ENCODE data around the gene CALML5. TPM values are rescaled to one million over a fixed set of nuclear protein-coding genes. Genes with fewer than 3 reads are reported as not detected.

CALML5 gene, protein sequence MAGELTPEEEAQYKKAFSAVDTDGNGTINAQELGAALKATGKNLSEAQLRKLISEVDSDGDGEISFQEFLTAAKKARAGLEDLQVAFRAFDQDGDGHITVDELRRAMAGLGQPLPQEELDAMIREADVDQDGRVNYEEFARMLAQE
- not detected in 2 replicates for total RNA-seq

DNA sequence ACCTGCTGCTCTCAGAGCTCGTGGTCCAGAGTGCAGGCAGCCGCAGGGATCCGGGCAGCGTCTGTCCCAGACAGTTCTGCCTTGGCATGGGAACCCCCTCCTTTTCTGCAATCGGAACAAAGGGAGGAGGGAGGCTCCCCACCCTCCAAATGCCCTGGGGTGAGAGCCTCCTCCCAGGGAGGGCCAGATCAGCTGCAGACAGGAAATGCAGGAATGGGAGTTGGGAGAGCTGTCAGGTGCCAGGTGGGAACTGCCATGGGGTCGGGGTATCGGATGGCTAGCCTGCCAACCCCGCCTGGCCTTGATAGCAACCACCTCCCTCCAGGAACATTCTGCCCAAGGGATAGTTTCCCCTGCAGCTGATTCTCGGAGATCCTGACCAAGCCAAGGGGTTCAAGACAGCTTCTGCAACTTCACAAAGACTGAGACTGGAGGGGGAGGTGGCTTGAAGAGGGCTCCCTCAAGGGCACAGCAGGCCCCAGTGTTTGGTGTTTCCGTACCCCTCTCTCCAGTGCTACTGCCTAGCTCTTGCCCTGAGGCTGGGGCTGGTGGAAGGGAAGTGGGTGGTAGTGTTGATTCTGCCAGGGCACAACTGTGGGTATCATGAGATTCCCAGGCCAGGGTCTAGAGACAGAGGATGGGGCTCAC is at the start of gene CALML5:
TSS of gene CALML5 (minus strand) at position 78 of the 648 bp plus-strand sequence. CDS start 132 bp downstream, outside the sequence.
- Mint-ChIP-seq H3K27ac (no peak within 1 kb of the TSS), H3K9me3 (no peaks in the 10 kb centered on the region), H3K36me3 (ENCODE audit: low read depth) (no peaks in the 10 kb centered on the region), H3K4me1 (no peaks in the 10 kb centered on the region), H3K4me3 (no peak within 1 kb of the TSS), H3K27me3 (peaks cover 6% of the 10 kb centered on the region)
- DNase-seq = no peak
- intact Hi-C loops (cut with micrococcal nuclease) = no loop called here

DNA sequence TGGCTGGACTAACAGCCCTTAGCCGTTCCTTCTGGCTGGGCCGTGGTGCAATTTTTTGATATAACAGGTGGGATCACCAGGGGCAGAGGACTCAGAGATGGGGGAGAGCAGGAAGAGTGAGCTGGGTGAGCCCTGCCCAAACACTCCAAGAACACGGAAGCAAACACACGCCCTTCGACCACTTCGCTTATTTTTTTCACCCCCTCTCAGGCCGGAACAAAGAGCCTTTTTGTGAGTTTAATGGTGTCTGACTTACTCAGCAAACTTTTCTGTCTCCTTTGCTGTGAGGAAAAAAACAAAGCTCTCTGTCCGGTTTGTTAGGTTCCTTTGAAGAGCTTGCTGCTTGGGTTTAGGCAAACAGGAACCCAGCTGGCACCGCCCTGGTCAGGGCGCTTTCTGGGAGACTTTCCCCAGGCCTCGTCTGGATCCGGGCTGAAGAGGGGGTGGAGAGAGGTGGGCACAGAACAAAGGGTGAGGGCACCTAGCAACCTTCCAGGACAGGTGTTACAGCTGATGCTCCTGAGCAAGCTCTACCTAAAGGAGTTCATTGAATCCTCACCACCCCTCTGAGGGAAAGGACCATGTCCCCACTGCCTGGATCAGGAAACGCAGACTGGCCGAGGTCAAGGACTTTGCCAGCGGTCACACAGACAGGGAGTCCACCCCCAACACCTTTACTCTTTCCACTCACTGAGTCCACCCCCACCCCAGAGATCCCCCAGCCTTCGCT is 48.7 kb upstream of the CALML5 start:
- no peak for DNase-seq
- Mint-ChIP-seq H3K27ac (no peak overlapping the region), H3K27me3 (peaks cover 9% of the 10 kb centered on the region), H3K4me3 (no peak overlapping the region), H3K36me3 (ENCODE audit: low read depth) (no peaks in the 10 kb centered on the region), H3K4me1 (peaks cover 21% of the 10 kb centered on the region), H3K9me3 (peaks cover 4% of the 10 kb centered on the region)
- intact Hi-C loops (cut with micrococcal nuclease) = loop anchor here (5.0 kb wide), 1 partner anchor 79 kb away; no protein-coding TSS in a partner anchor

DNA sequence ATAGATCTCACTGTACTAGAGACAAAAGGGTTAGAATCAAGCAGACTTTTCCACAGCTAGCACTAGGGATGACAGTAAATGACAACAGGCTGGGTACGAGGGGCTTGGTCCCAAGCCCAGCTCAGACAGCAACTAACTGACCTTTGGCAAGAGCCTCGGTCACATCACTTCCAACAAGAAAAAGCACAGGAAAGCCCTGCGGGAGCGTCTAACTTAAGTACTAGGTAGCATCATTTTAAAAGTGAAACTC is 48.2 kb upstream of the CALML5 start:
- Mint-ChIP-seq H3K4me1 (peaks cover 19% of the 10 kb centered on the region), H3K27me3 (peaks cover 11% of the 10 kb centered on the region), H3K4me3 (no peak overlapping the region), H3K27ac (no peak overlapping the region), H3K9me3 (peaks cover 4% of the 10 kb centered on the region), H3K36me3 (ENCODE audit: low read depth) (no peaks in the 10 kb centered on the region)
- intact Hi-C loops (cut with micrococcal nuclease) = loop anchor here (5.0 kb wide), 1 partner anchor 80 kb away; no protein-coding TSS in a partner anchor
- DNase-seq = no peak

DNA sequence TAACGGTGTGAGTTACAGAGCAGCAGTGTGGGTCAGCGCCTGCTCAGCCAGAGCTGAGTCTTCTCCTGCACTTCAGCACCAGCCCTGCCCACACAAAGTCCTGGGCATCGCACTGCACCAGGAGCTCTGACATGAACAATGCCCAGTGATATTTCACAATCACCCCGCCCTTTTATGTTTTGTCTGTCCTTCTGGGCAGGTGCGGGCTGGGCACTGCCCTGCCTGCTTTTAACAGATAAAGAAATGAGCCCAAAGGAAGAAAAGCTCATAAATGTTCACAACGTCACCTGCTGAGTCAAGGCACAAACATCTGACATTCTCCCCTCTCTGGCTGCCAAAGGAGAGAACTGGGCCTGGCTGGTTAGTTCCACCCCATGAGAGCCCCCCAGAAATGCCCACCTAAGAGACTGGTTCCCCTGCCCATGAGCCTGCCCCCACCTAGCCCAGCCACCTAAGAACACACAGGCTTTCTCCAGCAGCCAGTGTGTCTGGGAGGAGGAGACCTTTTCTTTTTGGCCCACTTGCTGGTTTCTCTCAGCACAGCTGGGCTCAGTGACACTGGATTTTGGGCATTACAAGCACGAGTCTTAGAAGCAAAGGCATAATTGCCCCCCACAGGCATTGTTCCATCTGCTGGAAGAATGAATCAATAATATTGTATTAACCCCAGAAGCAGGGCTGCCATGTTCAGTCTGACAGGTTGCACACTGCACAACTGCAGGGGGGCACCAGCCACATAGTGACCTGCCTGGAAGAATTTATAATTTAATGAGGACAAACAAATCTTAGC is 47.7 kb upstream of the CALML5 start:
- H3K9me3 Mint-ChIP-seq = peaks cover 4% of the 10 kb centered on the region
- peaks cover 14% of the 10 kb centered on the region for H3K4me1 Mint-ChIP-seq
- DNase-seq = no peak
- no peak overlapping the region for H3K4me3 Mint-ChIP-seq
- intact Hi-C loops (cut with micrococcal nuclease) = loop anchor here (5.0 kb wide), 1 partner anchor 80 kb away; no protein-coding TSS in a partner anchor
- H3K27ac Mint-ChIP-seq = no peak overlapping the region
- no peaks in the 10 kb centered on the region for H3K36me3 Mint-ChIP-seq (ENCODE audit: low read depth)
- peaks cover 11% of the 10 kb centered on the region for H3K27me3 Mint-ChIP-seq

DNA sequence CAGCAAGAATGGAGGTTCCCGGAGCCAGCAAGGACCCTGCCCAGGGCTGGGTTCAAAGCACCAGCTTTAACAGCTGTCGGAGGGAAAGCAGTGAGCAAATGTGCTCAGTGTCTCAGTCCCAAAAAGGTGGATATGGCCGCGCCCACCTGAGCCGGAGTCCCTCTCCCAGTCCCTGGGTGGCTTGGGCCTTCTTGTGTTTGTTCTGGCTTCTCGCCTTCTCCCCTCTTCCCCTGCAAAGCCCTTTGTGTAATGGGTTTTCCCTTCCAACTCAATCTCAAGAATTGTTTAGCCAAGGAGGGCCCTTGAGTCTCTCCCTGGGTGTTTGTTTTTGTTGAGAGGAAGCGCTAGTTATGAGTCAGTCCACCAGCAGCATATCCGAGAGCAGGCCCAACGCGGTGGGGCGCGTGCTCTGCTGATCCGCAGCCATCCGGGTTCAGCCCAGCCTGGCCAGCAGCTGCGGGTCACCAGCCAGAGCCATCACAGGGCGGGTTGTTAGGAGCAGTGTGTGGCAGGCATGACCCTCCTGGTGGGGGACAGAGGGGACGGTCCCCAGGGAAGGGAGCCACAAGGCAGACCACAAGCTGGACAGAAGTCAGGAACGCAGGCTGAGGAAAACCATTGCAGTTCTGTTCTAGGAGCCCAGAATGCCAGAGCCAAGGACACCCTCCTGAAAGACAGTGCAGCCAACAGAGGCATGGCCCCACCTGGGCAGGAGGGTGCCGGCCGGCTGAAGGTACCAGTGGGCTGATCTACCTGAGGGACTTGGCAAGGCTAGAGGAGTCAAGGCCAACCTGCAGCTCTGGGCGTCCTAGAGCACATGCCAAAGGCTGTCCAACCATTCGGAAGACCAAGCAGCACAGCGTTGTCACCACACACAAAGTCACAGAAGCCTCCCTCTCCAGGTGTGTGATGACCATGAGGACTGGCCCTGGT is 46.7 kb upstream of the CALML5 start:
- H3K27ac Mint-ChIP-seq = no peak overlapping the region
- no peaks in the 10 kb centered on the region for H3K36me3 Mint-ChIP-seq (ENCODE audit: low read depth)
- peaks cover 4% of the 10 kb centered on the region for H3K4me1 Mint-ChIP-seq
- H3K4me3 Mint-ChIP-seq = no peak overlapping the region
- intact Hi-C loops (cut with micrococcal nuclease) = loop anchor here (5.0 kb wide), 1 partner anchor 81 kb away; no protein-coding TSS in a partner anchor
- H3K9me3 Mint-ChIP-seq = peaks cover 4% of the 10 kb centered on the region
- DNase-seq = no peak
- peaks cover 11% of the 10 kb centered on the region for H3K27me3 Mint-ChIP-seq

DNA sequence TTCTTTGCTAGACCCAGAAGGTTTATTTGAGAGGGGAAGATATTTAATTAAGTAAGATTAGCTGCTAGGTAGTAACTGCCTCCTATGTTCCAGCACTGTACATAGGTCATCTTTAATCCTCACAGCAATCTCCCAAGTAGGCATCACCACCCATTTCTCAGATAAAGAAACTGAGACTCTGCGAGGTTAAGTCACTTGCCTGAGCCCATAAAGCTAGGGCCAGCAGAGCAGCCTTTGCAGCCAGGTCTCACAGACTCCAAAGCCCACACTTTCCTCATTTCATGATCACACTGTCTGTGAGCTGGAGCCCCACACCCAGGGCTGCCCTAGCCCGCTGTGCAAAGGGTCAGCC is 46.0 kb upstream of the CALML5 start:
- Mint-ChIP-seq H3K4me1 (peaks cover 1% of the 10 kb centered on the region), H3K36me3 (ENCODE audit: low read depth) (no peaks in the 10 kb centered on the region), H3K9me3 (peaks cover 4% of the 10 kb centered on the region), H3K4me3 (no peak overlapping the region), H3K27ac (no peak overlapping the region), H3K27me3 (peaks cover 12% of the 10 kb centered on the region)
- intact Hi-C loops (cut with micrococcal nuclease) = loop anchor here (5.0 kb wide), 1 partner anchor 82 kb away; no protein-coding TSS in a partner anchor
- no peak for DNase-seq

DNA sequence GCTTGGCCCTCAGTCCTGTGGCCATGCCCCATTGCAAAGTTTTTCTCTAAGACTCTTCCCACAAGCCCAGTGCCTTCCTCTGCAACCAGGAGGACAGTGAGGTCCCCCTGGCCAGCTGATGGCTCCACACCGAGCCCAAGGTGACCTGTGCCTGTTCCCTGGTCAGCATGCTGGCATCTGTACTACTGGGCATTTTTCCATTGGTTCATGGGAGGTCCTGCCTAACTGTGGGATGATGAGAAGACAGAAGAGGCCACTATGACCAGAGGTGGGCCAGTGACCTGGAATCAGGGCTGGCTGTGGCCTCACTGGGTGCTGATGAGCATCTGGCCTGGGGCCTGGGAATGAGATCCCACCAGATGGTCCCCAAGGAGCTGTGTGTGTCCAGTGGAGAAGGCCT is 45.6 kb upstream of the CALML5 start:
- intact Hi-C loops (cut with micrococcal nuclease) = loop anchor here (5.0 kb wide), 1 partner anchor 82 kb away; no protein-coding TSS in a partner anchor
- H3K4me3 Mint-ChIP-seq = no peak overlapping the region
- no peak overlapping the region for H3K27ac Mint-ChIP-seq
- no peaks in the 10 kb centered on the region for H3K36me3 Mint-ChIP-seq (ENCODE audit: low read depth)
- H3K27me3 Mint-ChIP-seq = peaks cover 13% of the 10 kb centered on the region
- no peaks in the 10 kb centered on the region for H3K4me1 Mint-ChIP-seq
- peaks cover 4% of the 10 kb centered on the region for H3K9me3 Mint-ChIP-seq
- no peak for DNase-seq

DNA sequence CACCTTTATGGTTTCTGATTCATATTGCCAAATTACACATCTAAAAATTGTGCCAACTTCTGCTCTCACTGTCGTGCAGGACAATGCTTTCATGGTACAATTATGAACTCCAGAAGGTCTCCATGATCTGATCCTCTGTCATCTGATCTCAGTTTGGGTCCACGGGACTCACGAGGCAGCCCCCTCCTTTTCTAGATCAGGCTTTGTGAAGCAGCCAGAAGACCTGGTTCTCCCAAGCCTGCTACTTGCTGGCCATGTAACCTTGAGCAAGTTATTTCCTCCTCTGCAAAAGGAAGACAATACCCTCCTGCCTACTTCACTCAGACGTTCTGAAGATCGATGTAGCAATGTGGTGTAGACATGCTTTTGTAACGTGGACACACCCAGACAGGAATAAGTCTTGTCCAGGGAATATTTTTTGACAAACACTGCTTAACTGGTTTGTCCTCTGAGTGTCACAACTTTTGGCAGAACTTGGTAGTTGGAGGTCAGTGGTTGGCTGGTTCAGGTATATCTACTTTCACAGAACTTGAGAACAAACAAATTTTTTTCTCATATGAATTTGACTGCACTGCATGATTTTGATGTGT is 44.9 kb upstream of the CALML5 start:
- H3K27me3 Mint-ChIP-seq = peaks cover 13% of the 10 kb centered on the region
- H3K4me1 Mint-ChIP-seq = no peaks in the 10 kb centered on the region

DNA sequence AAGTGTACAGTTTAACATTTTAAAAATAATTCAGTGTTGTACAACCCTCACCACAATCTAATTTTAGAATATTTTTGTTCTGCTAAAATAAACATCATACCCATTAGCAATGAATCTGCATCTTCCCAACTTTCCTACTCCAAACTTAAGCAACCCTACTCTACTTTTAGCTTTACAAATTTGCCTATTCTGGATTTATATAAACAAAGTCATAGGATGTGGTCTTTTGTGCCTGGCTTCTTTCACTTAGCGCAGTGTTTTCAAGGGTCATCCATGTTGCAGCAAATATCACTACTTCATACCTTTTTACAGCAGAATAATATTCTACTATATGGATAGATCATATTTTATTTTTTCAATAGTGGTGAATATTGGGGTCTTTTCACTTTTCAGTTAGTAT is 44.3 kb upstream of the CALML5 start:
- Mint-ChIP-seq H3K4me1 (no peaks in the 10 kb centered on the region), H3K27me3 (peaks cover 14% of the 10 kb centered on the region), H3K27ac (no peak overlapping the region), H3K4me3 (no peak overlapping the region), H3K9me3 (peaks cover 4% of the 10 kb centered on the region), H3K36me3 (ENCODE audit: low read depth) (no peaks in the 10 kb centered on the region)
- intact Hi-C loops (cut with micrococcal nuclease) = no loop called here
- DNase-seq = no peak

More for the DNA sequence above, 44.9 kb upstream of the CALML5 start:
- Mint-ChIP-seq H3K4me3 (no peak overlapping the region), H3K36me3 (ENCODE audit: low read depth) (no peaks in the 10 kb centered on the region), H3K27ac (no peak overlapping the region), H3K9me3 (peaks cover 4% of the 10 kb centered on the region)
- no peak for DNase-seq
- intact Hi-C loops (cut with micrococcal nuclease) = no loop called here

DNA sequence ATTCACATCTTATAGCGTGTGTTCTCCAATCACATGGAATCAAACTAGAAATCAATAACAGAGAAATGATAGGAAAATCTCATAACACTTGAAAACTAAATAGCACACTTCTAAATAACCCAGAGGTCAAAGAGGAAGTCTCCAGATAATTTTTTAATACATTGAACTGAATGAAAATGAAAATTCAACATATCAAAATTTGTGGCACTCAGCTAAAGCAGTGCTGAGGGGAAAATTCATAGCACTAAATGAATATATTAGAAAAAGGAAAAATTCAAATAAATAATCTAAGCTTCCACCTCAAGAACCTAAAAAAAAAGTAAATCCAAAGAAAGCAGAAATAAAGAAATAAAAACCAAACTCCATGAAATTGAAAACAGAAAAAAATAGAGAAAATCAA is 42.7 kb upstream of the CALML5 start:
- H3K4me3 Mint-ChIP-seq = no peak overlapping the region
- no peak for DNase-seq
- H3K36me3 Mint-ChIP-seq (ENCODE audit: low read depth) = no peaks in the 10 kb centered on the region
- intact Hi-C loops (cut with micrococcal nuclease) = no loop called here
- peaks cover 14% of the 10 kb centered on the region for H3K27me3 Mint-ChIP-seq
- H3K27ac Mint-ChIP-seq = no peak overlapping the region
- peaks cover 4% of the 10 kb centered on the region for H3K9me3 Mint-ChIP-seq
- no peaks in the 10 kb centered on the region for H3K4me1 Mint-ChIP-seq

DNA sequence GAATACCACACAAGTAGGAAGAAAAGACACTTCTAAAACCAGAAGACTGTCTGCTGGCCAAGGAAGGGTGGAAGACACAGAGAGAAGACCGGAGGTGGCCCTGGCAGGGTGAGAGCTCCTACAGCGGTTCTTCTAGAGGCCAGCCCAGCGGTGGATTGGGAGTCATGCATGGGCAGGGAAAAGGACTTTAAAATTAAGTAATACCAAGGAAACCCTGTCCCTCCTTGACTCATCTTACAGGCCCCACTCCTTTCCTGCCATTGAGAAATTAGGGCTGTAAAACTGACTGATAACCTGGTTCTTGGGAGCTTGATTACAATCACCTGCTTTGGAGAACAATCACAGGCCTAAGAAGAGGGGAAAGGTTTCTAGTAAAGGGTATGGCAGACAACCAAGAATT is 41.5 kb upstream of the CALML5 start:
- Mint-ChIP-seq H3K4me1 (no peaks in the 10 kb centered on the region), H3K4me3 (no peak overlapping the region), H3K36me3 (ENCODE audit: low read depth) (no peaks in the 10 kb centered on the region), H3K9me3 (peaks cover 4% of the 10 kb centered on the region), H3K27ac (no peak overlapping the region), H3K27me3 (peaks cover 11% of the 10 kb centered on the region)
- DNase-seq = no peak
- intact Hi-C loops (cut with micrococcal nuclease) = no loop called here

DNA sequence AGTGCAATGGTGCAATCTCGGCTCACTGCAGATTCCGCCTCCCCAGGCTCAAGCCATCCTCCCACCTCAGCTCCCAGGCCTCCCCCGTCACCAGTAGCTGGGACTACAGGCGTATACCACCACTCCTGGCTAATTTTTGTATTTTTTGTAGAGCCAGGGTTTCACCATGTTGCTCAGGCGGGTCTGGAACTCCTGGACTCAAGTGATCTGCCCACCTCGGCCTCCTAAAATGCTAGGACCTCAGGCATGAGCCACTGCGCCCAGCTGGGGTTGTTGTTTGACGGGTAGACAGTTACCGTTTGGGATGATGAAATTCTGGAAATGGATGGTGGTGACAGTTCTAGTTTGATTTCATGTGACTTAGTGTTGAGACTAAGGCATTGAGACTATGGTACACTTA is 40.7 kb upstream of the CALML5 start:
- no peaks in the 10 kb centered on the region for H3K4me1 Mint-ChIP-seq
- peaks cover 11% of the 10 kb centered on the region for H3K27me3 Mint-ChIP-seq
- intact Hi-C loops (cut with micrococcal nuclease) = no loop called here
- peaks cover 4% of the 10 kb centered on the region for H3K9me3 Mint-ChIP-seq
- DNase-seq = no peak
- H3K36me3 Mint-ChIP-seq (ENCODE audit: low read depth) = no peaks in the 10 kb centered on the region
- H3K4me3 Mint-ChIP-seq = no peak overlapping the region
- no peak overlapping the region for H3K27ac Mint-ChIP-seq
